ENCODE results near the gene PLBD2. TPM values are rescaled to one million over a fixed set of nuclear protein-coding genes. Genes with fewer than 3 reads are reported as not detected.

Gene PLBD2
- total RNA-seq, 2 experiments from 2014 or later = 14.8 to 15.5 TPM

DNA sequence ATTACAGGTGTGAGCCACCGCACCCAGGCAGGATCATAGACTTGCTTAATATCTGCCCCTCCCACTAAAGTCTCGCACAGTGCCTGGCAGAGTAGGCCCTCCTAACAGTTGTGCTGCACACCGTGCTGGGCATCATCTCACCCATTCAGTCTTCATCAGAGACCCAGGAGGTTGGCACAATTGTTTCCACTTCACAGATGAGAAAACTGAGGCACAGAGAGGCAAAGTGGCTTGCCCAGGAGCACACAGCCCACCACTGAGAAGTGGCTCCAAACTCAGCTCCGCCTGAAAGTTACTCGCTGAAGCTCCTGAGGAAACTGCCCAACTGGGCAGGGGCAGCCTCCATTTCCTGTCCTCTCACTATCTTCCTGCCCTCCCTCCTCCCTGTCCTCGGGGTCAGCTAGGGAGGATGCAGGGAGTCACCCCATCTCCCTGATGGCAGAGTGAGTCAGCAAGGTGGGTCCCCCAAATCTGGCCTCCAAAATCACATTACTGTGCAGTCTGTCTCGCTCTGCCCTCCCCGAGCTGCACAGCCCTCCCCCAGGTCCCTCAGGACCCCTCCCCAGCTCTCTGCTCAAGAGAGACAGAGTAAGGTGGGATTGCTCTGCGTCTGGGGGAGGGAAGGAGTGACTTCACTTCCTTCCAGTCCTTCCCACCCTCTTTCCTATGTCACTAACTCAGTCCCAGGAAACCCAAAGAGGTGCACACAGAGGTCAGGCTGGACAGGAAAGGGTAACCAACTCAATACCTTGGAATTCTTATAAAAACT is 29.2 kb upstream of the PLBD2 start:
- Mint-ChIP-seq H3K4me3 (no peak overlapping the region), H3K27ac (peak overlapping the region; percentile 9), H3K36me3 (peaks cover 23% of the 10 kb centered on the region), H3K9me3 (no peaks in the 10 kb centered on the region), H3K27me3 (no peaks in the 10 kb centered on the region), H3K4me1 (peaks cover 32% of the 10 kb centered on the region)
- no peak for DNase-seq

- Mint-ChIP-seq H3K36me3 (peaks cover 21% of the 10 kb centered on the region), H3K27ac (peak overlapping the region; percentile 9), H3K4me3 (no peak overlapping the region), H3K27me3 (no peaks in the 10 kb centered on the region), H3K9me3 (no peaks in the 10 kb centered on the region), H3K4me1 (peaks cover 31% of the 10 kb centered on the region)
- DNase-seq = no peak
These were observed 28.5 kb upstream of the PLBD2 start for GRCh38 chr12:113329791-113330417.

- peaks cover 32% of the 10 kb centered on the region for H3K4me1 Mint-ChIP-seq
- no peak overlapping the region for H3K4me3 Mint-ChIP-seq
- no peaks in the 10 kb centered on the region for H3K27me3 Mint-ChIP-seq
- no peaks in the 10 kb centered on the region for H3K9me3 Mint-ChIP-seq
- H3K27ac Mint-ChIP-seq = no peak overlapping the region
- no peak for DNase-seq
- H3K36me3 Mint-ChIP-seq = peaks cover 19% of the 10 kb centered on the region
These were observed 27.9 kb upstream of the PLBD2 start for GRCh38 chr12:113330505-113330904.

DNA sequence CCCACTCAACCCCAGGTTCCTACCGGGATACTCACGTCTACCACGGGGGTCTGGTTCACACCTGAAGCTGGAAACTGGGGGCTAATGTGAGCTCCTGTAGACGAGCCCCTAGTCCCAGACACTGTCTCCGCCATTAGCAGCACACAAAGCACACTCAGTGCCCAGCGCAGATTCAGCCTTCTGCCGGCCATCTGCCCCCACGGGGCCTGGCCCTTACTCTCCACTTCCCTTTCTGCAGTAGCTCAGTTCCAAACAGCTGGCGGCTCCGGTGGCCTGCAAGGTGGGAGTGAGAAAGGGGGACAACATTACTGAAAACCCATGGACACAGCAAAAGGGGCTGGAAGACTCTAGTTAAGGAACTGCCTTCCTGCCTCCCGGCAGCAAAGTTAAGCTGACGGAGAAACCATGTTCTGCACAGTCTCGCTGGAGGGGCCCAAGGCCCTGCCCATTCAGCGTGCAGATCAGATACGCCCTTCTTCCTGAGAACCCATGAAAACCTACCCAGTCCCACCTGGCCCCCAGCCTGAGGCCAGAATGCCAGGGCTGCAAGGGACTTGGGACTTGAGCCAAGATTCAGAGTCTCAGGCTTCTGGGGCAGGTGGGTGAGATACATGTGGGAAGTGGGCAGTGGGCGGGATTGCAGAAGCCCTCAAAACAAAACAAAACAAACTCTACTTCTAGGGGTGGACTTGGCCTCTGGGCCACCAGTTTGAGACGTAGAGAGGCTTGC is 25.5 kb upstream of the PLBD2 start:
- Mint-ChIP-seq H3K27ac (no peak overlapping the region), H3K4me1 (peaks cover 35% of the 10 kb centered on the region), H3K4me3 (peak overlapping the region; percentile 93), H3K27me3 (no peaks in the 10 kb centered on the region), H3K9me3 (no peaks in the 10 kb centered on the region), H3K36me3 (peaks cover 14% of the 10 kb centered on the region)
- DNase-seq = no peak

DNA sequence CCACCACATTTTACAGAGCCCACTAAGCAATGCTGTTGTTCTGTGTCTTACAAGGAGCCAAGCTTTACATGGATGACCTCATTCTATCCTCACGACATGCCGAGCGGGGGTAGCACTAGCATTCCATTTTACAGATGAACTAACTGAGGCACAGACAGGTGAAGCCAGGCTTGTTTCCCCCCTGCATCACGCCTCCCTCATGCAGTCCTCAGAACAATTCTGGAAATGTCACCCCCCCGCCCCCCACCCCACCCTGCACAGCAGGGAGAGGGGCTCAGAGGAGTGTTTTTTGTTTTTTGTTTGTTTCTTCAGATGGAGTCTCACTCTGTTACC is 25.0 kb upstream of the PLBD2 start:
- Mint-ChIP-seq H3K4me3 (peak overlapping the region; percentile 93), H3K9me3 (no peaks in the 10 kb centered on the region), H3K27ac (no peak overlapping the region), H3K36me3 (peaks cover 14% of the 10 kb centered on the region), H3K4me1 (peaks cover 31% of the 10 kb centered on the region), H3K27me3 (no peaks in the 10 kb centered on the region)
- DNase-seq = no peak

DNA sequence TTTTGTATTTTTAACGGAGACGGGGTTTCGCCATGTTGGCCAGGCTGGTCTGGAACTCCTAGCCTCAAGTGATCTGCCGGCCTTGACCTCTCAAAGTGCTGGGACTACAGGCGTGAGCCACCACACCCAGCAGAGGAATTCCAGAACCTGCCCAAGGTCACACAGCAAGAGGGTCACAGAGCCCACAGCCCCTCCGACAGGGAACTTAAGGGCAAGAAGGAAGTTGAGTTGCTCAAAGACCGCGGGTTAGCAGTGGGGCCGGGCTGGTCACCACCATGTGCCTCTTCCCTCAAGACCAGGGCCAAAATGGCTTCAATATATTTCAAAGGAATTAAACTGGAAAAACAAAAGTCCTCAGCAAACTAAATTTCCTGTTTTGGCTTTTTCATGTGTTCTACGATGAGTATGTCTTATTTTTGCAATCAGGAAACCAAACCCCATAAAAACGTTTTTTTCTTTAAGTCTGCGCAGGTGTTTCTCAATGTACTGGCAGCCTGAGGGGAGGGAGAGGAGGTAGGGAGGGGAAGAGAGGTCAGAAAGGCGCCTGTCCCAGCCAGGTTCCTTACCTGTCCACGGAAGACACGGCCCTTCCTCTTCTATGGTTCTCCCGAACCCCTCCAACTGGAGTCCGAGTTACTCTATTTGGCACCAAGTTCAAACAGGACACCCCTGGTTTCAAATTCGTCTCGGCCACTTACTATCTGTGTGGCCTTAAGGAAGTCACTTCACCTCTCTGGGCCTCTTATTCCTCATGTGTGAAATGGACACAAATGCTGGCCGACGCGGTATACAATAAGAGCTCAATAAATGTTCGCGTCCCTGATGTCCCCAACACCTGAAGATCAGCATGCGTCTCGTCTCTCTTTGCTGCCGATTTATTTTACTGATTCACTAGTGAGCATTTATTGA is 24.3 kb upstream of the PLBD2 start:
- H3K27ac Mint-ChIP-seq = peak overlapping the region; percentile 57
- peaks cover 30% of the 10 kb centered on the region for H3K4me1 Mint-ChIP-seq
- H3K4me3 Mint-ChIP-seq = peak overlapping the region; percentile 93
- H3K27me3 Mint-ChIP-seq = no peaks in the 10 kb centered on the region
- no peaks in the 10 kb centered on the region for H3K9me3 Mint-ChIP-seq
- H3K36me3 Mint-ChIP-seq = peaks cover 14% of the 10 kb centered on the region
- DNase-seq = no peak

DNA sequence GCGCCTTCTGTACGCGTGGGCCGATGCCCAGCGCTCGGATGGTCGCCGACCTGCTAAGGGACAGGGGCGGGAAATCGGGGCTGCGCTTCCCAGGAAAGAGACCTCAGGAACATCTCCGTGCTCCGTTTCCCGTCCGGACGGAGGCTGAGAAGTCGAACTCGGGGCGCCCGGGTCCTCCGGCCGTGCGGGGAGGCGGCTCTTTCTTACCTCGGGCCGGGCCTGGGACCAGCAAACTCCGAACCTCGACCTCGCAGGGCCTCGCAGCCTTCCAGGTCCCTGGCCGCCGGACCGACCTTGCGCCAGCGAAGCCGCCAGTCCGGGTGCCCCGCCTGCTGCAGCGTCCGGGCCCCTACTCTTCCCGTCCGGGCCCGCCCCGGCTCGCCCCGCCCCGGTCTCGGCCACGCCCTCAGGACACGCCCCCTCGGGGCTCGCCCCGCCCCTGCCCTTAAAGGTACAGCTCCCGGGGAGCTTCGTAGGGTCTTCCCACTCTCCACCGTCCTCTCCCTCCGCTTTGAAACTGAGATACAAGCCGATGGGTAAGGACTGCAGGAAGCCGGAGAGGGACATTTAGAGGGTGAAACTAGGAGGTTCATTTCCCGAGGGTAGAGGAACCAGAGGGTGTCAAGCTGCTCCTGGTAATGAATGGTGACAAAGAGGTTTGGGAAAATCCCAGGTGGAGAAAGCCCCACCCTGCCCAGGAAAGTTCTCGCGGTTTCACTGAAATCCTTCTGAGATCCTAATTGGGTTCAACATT is 23.4 kb upstream of the PLBD2 start, which contains the start of gene SLC8B1:
Gene SLC8B1, minus strand, starts transcription at position 324 of the 754 bp plus-strand sequence. CDS start 2,231 bp downstream, outside the sequence.
- H3K9me3 Mint-ChIP-seq = no peaks in the 10 kb centered on the region
- peaks cover 14% of the 10 kb centered on the region for H3K36me3 Mint-ChIP-seq
- peak within 1 kb of the TSS; percentile 57 for H3K27ac Mint-ChIP-seq
- H3K27me3 Mint-ChIP-seq = no peaks in the 10 kb centered on the region
- DNase-seq = peak; percentile 87
- peak within 1 kb of the TSS; percentile 93 for H3K4me3 Mint-ChIP-seq
- H3K4me1 Mint-ChIP-seq = peaks cover 28% of the 10 kb centered on the region

- H3K4me3 Mint-ChIP-seq = no peak overlapping the region
- no peaks in the 10 kb centered on the region for H3K27me3 Mint-ChIP-seq
- no peaks in the 10 kb centered on the region for H3K9me3 Mint-ChIP-seq
- no peaks in the 10 kb centered on the region for H3K36me3 Mint-ChIP-seq
- H3K4me1 Mint-ChIP-seq = peaks cover 5% of the 10 kb centered on the region
- no peak for DNase-seq
- no peak overlapping the region for H3K27ac Mint-ChIP-seq
These were observed 18.8 kb upstream of the PLBD2 start for GRCh38 chr12:113339540-113339939.

- Mint-ChIP-seq H3K9me3 (no peaks in the 10 kb centered on the region), H3K27ac (no peak overlapping the region), H3K4me3 (no peak overlapping the region), H3K4me1 (peaks cover 5% of the 10 kb centered on the region), H3K36me3 (no peaks in the 10 kb centered on the region), H3K27me3 (no peaks in the 10 kb centered on the region)
- DNase-seq = no peak
These were observed 18.3 kb upstream of the PLBD2 start for GRCh38 chr12:113340061-113340460.

DNA sequence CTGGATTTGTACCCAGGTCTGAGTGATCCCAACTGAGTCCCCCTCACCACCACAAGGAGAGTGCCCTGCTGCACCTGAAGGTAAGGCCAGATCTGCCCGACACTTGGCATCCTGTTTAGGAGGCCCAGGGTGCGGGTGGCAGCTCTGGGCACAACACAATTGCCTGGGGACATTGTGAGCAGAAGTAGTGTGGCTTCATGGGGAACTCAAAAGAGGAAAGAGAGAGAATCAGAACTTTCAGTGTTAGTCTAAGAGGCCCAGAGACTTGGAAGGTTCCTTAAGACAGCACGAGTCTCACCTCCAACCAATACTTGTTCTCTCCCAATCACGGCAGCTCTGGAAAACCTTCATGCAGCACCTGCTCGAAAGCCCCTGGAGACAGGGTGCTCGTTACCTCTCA is 16.9 kb upstream of the PLBD2 start:
- H3K27ac Mint-ChIP-seq = no peak overlapping the region
- no peak overlapping the region for H3K4me3 Mint-ChIP-seq
- H3K27me3 Mint-ChIP-seq = no peaks in the 10 kb centered on the region
- no peaks in the 10 kb centered on the region for H3K36me3 Mint-ChIP-seq
- no peaks in the 10 kb centered on the region for H3K4me1 Mint-ChIP-seq
- H3K9me3 Mint-ChIP-seq = no peaks in the 10 kb centered on the region
- DNase-seq = no peak

GRCh38 chr12:113345318-113345717 is 13.1 kb upstream of the PLBD2 start:
- H3K4me3 Mint-ChIP-seq = no peak overlapping the region
- no peaks in the 10 kb centered on the region for H3K27me3 Mint-ChIP-seq
- DNase-seq = no peak
- no peaks in the 10 kb centered on the region for H3K4me1 Mint-ChIP-seq
- H3K36me3 Mint-ChIP-seq = no peaks in the 10 kb centered on the region
- no peaks in the 10 kb centered on the region for H3K9me3 Mint-ChIP-seq
- H3K27ac Mint-ChIP-seq = no peak overlapping the region

GRCh38 chr12:113346353-113346752 is 12.0 kb upstream of the PLBD2 start:
- Mint-ChIP-seq H3K27ac (no peak overlapping the region), H3K4me3 (no peak overlapping the region), H3K27me3 (no peaks in the 10 kb centered on the region), H3K9me3 (no peaks in the 10 kb centered on the region), H3K36me3 (no peaks in the 10 kb centered on the region), H3K4me1 (no peaks in the 10 kb centered on the region)
- DNase-seq = no peak

GRCh38 chr12:113347107-113347506 is 11.3 kb upstream of the PLBD2 start:
- Mint-ChIP-seq H3K36me3 (no peaks in the 10 kb centered on the region), H3K4me1 (no peaks in the 10 kb centered on the region), H3K27ac (no peak overlapping the region)

GRCh38 chr12:113347892-113348291 is 10.5 kb upstream of the PLBD2 start:
- Mint-ChIP-seq H3K27me3 (peaks cover 4% of the 10 kb centered on the region), H3K27ac (no peak overlapping the region), H3K9me3 (no peaks in the 10 kb centered on the region), H3K36me3 (no peaks in the 10 kb centered on the region), H3K4me3 (no peak overlapping the region), H3K4me1 (no peaks in the 10 kb centered on the region)
- DNase-seq = no peak

More at GRCh38 chr12:113347107-113347506, 11.3 kb upstream of the PLBD2 start:
- Mint-ChIP-seq H3K9me3 (no peaks in the 10 kb centered on the region), H3K4me3 (no peak overlapping the region), H3K27me3 (no peaks in the 10 kb centered on the region)
- no peak for DNase-seq
